Liver (tissue), 3 donors: ENCODE measurements around the gene FAM120B.

ENCODE experiments used
- ATF3 ChIP-seq: IDR thresholded peaks from 2 replicates; pipeline ENCODE4 v1.6.1; 2016; ENCODE audit warnings: antibody characterized with exemption
- CTCF ChIP-seq: fragments of 150-350 bp; IDR thresholded peaks from 2 replicates; pipeline ENCODE4 v1.5.1; 2017; ENCODE audit warnings: improper control_type of control experiment, low read depth, low read length; ENCODE audit not compliant: missing input control
- EGR1 ChIP-seq, 2 donors: IDR thresholded peaks; 2 replicates each; pipeline ENCODE4 v1.6.1; 2016 to 2018; ENCODE audit warnings: antibody characterized with exemption in 2 of 2, low read depth in 2 of 2
- FOXA1 ChIP-seq: IDR thresholded peaks from 2 replicates; pipeline ENCODE4 v1.6.1; 2016; ENCODE audit warnings: antibody characterized with exemption
- GABPA ChIP-seq, 2 donors: IDR thresholded peaks in 1 of 2; conservative IDR thresholded peaks in 1 of 2; 2 replicates each; pipeline ENCODE4 v1.6.1; 2016; ENCODE audit warnings: antibody characterized with exemption in 2 of 2, mild to moderate bottlenecking in 1 of 2, moderate library complexity in 1 of 2
- MAX ChIP-seq: IDR thresholded peaks from 2 replicates; pipeline ENCODE4 v1.6.1; 2016; ENCODE audit warnings: antibody characterized with exemption
- RAD21 ChIP-seq, 2 donors: IDR thresholded peaks; 2 replicates each; pipeline ENCODE4 v1.6.1; 2016; ENCODE audit warnings: antibody characterized with exemption in 2 of 2, mild to moderate bottlenecking in 2 of 2
- REST ChIP-seq: IDR thresholded peaks from 2 replicates; pipeline ENCODE4 v1.6.1; 2016; ENCODE audit warnings: antibody characterized with exemption, mild to moderate bottlenecking
- SP1 ChIP-seq: IDR thresholded peaks from 2 replicates; pipeline ENCODE4 v1.6.1; 2018; ENCODE audit warnings: antibody characterized with exemption, mild to moderate bottlenecking
- TAF1 ChIP-seq: conservative IDR thresholded peaks from 2 replicates; pipeline ENCODE4 v1.6.1; 2016; ENCODE audit warnings: antibody characterized with exemption, mild to moderate bottlenecking
- YY1 ChIP-seq: IDR thresholded peaks from 2 replicates; pipeline ENCODE4 v1.6.1; 2016; ENCODE audit warnings: antibody characterized with exemption, mild to moderate bottlenecking
- ZBTB33 ChIP-seq: IDR thresholded peaks from 2 replicates; pipeline ENCODE4 v1.6.1; 2016; ENCODE audit warnings: antibody characterized with exemption
- donor health status: healthy.
- donor health status: healthy.

GRCh38 chr6:170403451-170403850 lies 96.9 kb downstream of the FAM120B start:
- TF ChIP-seq CTCF (no peak), REST (no peak), FOXA1 (no peak), RAD21 (IDR thresholded peaks at IDR 0.05) (no peak), EGR1 (IDR thresholded peaks at IDR 0.05; ENCODE audit: low read depth in 2 of 2) (no peak), SP1 (no peak), TAF1 (no peak), YY1 (no peak), ATF3 (no peak), MAX (no peak), ZBTB33 (no peak), GABPA (IDR thresholded peaks at IDR 0.05 in 1 of 2, conservative IDR thresholded peaks at IDR 0.05 in 1 of 2) (no peak)
